IMR-90 (cell line): ENCODE results near the gene CFDP1. TPM values are rescaled to one million over a fixed set of nuclear protein-coding genes. Genes with fewer than 3 reads are reported as not detected.
A peak's percentile ranks its signal among the peaks of the same experiment; 100 is the strongest.

Experiments used
- ATAC-seq: fragments of 200-7000 bp; cut with Tn5 transposase; 2 replicates; pipeline ENCODE4 v1.9.1; 2020; ENCODE audit warnings: low read depth, mild to moderate bottlenecking, moderate library complexity
- BruUV-seq: library from RNA; stranded (reverse); fragments of 400-500 nt; replicated peaks from 2 replicates; lab custom pipeline; 2021; lab: Mats Ljungman, UMichigan
- CTCF ChIA-PET: fragments of 300-600 bp; formaldehyde crosslinking; extraction: SDS; loops from one replicate; lab custom pipeline; 2021; ENCODE audit warnings: antibody characterized with exemption; lab: Yijun Ruan, JAX
- POLR2A ChIA-PET: fragments of 300-600 bp; sonication (Branson Sonifier 250); formaldehyde crosslinking; loops from one replicate; lab custom pipeline; 2022; ENCODE audit warnings: antibody characterized with exemption; ENCODE audit not compliant: unreplicated experiment; lab: Charles Lee
- DNase-seq: peaks from one replicate; pipeline ENCODE4 v3.0.0; 2013
- H2AFZ ChIP-seq: replicated peaks from 2 replicates; pipeline ENCODE3; 2013; ENCODE audit warnings: low read length, mild to moderate bottlenecking; ENCODE audit not compliant: poor library complexity
- H2AK5ac ChIP-seq: 2 replicates; pipeline ENCODE4 v1.6.1; 2013; ENCODE audit warnings: low read depth, low read length, inconsistent platforms
- H2AK9ac ChIP-seq: replicated peaks from 2 replicates; pipeline ENCODE3; 2013; ENCODE audit warnings: mild to moderate bottlenecking, low read depth, low read length, moderate library complexity; ENCODE audit not compliant: poor library complexity
- H2BK120ac ChIP-seq: 2 replicates; pipeline ENCODE4 v1.6.1; 2013; ENCODE audit warnings: low read depth, low read length, inconsistent platforms
- H2BK15ac ChIP-seq: 3 replicates; pipeline ENCODE4 v1.6.1; 2013; ENCODE audit warnings: low read depth, low read length, inconsistent platforms
- H2BK20ac ChIP-seq: 2 replicates; pipeline ENCODE4 v1.6.1; 2013; ENCODE audit warnings: low read depth, mild to moderate bottlenecking, inconsistent platforms, low read length, moderate library complexity
- H2BK5ac ChIP-seq: 2 replicates; pipeline ENCODE4 v1.6.1; 2013; ENCODE audit warnings: mild to moderate bottlenecking, low read depth, low read length, inconsistent platforms; ENCODE audit not compliant: poor library complexity, severe bottlenecking
- H3K14ac ChIP-seq: replicated peaks from 2 replicates; pipeline ENCODE4 v1.6.1; 2013; ENCODE audit warnings: low read depth, low read length, inconsistent platforms
- H3K18ac ChIP-seq: 2 replicates; pipeline ENCODE4 v1.6.1; 2013; ENCODE audit warnings: low read depth, low read length, control low read depth
- H3K23ac ChIP-seq: 2 replicates; pipeline ENCODE4 v1.6.1; 2013; ENCODE audit warnings: low read depth, low read length, inconsistent platforms
- H3K27ac ChIP-seq: 2 replicates; pipeline ENCODE4 v1.5.1; 2013; ENCODE audit warnings: mild to moderate bottlenecking, control low read depth, low read length; ENCODE audit not compliant: insufficient read depth
- H3K27me3 ChIP-seq: 2 replicates; pipeline ENCODE4 v1.6.1; 2013; ENCODE audit warnings: low read length; ENCODE audit not compliant: control insufficient read depth, insufficient read depth
- H3K36me3 ChIP-seq: 2 replicates; pipeline ENCODE4 v1.6.1; 2013; ENCODE audit warnings: low read length, mixed read lengths; ENCODE audit not compliant: control insufficient read depth, insufficient read depth
- H3K4ac ChIP-seq: 2 replicates; pipeline ENCODE4 v1.6.1; 2013; ENCODE audit warnings: low read depth, low read length, inconsistent platforms
- H3K4me1 ChIP-seq: 2 replicates; pipeline ENCODE4 v1.6.1; 2013; ENCODE audit warnings: low read length, mixed read lengths; ENCODE audit not compliant: control insufficient read depth, insufficient read depth
- H3K4me2 ChIP-seq: 2 replicates; pipeline ENCODE4 v1.6.1; 2013; ENCODE audit warnings: low read depth, mild to moderate bottlenecking, control low read depth, low read length, moderate library complexity
- H3K4me3 ChIP-seq: 2 replicates; pipeline ENCODE4 v1.5.1; 2013; ENCODE audit warnings: low read depth, mild to moderate bottlenecking, control low read depth, low read length, moderate library complexity; ENCODE audit not compliant: insufficient read depth
- H3K56ac ChIP-seq: 2 replicates; pipeline ENCODE4 v1.6.1; 2013; ENCODE audit warnings: low read length, inconsistent platforms; ENCODE audit not compliant: insufficient read depth; ENCODE audit errors: extremely low read depth
- H3K79me1 ChIP-seq, 2 experiments: 2 replicates each; pipeline ENCODE4 v1.6.1; 2013; ENCODE audit warnings: low read length in 2 of 2, inconsistent platforms in 1 of 2, low read depth in 1 of 2
- H3K9ac ChIP-seq: 2 replicates; pipeline ENCODE4 v1.6.1; 2013; ENCODE audit warnings: low read depth, low read length, control low read depth
- H3K9me1 ChIP-seq: 2 replicates; pipeline ENCODE4 v1.6.1; 2013; ENCODE audit warnings: low read length, inconsistent platforms; ENCODE audit not compliant: insufficient read depth
- H3K9me3 ChIP-seq: 2 replicates; pipeline ENCODE4 v1.6.1; 2013; ENCODE audit warnings: low read length; ENCODE audit not compliant: control insufficient read depth, insufficient read depth
- H4K20me1 ChIP-seq: 2 replicates; pipeline ENCODE4 v1.6.1; 2013; ENCODE audit warnings: low read length, inconsistent platforms; ENCODE audit not compliant: insufficient read depth
- H4K5ac ChIP-seq: 2 replicates; pipeline ENCODE4 v1.6.1; 2013; ENCODE audit warnings: mild to moderate bottlenecking, low read depth, low read length, control low read depth
- H4K8ac ChIP-seq, 2 experiments: 2 replicates each; pipeline ENCODE4 v1.6.1; 2013; ENCODE audit warnings: low read depth in 2 of 2, low read length in 2 of 2, control low read depth in 1 of 2, inconsistent platforms in 1 of 2
- H4K91ac ChIP-seq: 2 replicates; pipeline ENCODE4 v1.6.1; 2013; ENCODE audit warnings: low read depth, low read length, inconsistent platforms; ENCODE audit not compliant: insufficient read depth
- BHLHE40 ChIP-seq: fragments of 150-350 bp; IDR thresholded peaks from 2 replicates; pipeline ENCODE4 v1.6.1; 2016; ENCODE audit warnings: mild to moderate bottlenecking, low read depth, low read length
- CEBPB ChIP-seq: IDR thresholded peaks from 2 replicates; pipeline ENCODE4 v1.6.1; 2012; ENCODE audit warnings: low read depth, low read length, improper control_type of control experiment
- CHD1 ChIP-seq: IDR thresholded peaks from 2 replicates; pipeline ENCODE4 v1.6.1; 2012; ENCODE audit warnings: low read depth, low read length, improper control_type of control experiment
- FOS ChIP-seq: fragments of 150-350 bp; IDR thresholded peaks from 2 replicates; pipeline ENCODE4 v1.6.1; 2016; ENCODE audit warnings: low read depth, low read length
- MAFK ChIP-seq: IDR thresholded peaks from 2 replicates; pipeline ENCODE4 v1.6.1; 2012; ENCODE audit warnings: low read depth, low read length, improper control_type of control experiment
- MAZ ChIP-seq: IDR thresholded peaks from 2 replicates; pipeline ENCODE4 v1.6.1; 2012; ENCODE audit warnings: low read depth, mild to moderate bottlenecking, low read length, improper control_type of control experiment, moderate library complexity, borderline replicate concordance
- MXI1 ChIP-seq: IDR thresholded peaks from 2 replicates; pipeline ENCODE4 v1.6.1; 2012; ENCODE audit warnings: low read depth, mild to moderate bottlenecking, low read length, moderate library complexity, borderline replicate concordance
- NFE2L2 ChIP-seq: fragments of 150-350 bp; IDR thresholded peaks from 2 replicates; pipeline ENCODE4 v1.6.1; 2016; ENCODE audit warnings: low read depth, mild to moderate bottlenecking, low read length
- POLR2A ChIP-seq: IDR thresholded peaks from 2 replicates; pipeline ENCODE4 v1.6.1; 2012; ENCODE audit warnings: mild to moderate bottlenecking, low read depth, low read length
- RAD21 ChIP-seq: IDR thresholded peaks from 2 replicates; pipeline ENCODE4 v1.6.1; 2012; ENCODE audit warnings: low read length, improper control_type of control experiment
- RCOR1 ChIP-seq: IDR thresholded peaks from 2 replicates; pipeline ENCODE4 v1.6.1; 2012; ENCODE audit warnings: mild to moderate bottlenecking, low read length, improper control_type of control experiment; ENCODE audit not compliant: insufficient replicate concordance
- RFX5 ChIP-seq: IDR thresholded peaks from 2 replicates; pipeline ENCODE4 v1.8.0; 2012; ENCODE audit warnings: low read depth, mild to moderate bottlenecking, low read length, moderate library complexity
- SMC3 ChIP-seq: fragments of 150-350 bp; IDR thresholded peaks from 2 replicates; pipeline ENCODE4 v1.6.1; 2016; ENCODE audit warnings: low read depth, mild to moderate bottlenecking, antibody characterized with exemption, low read length, moderate library complexity
- dilution Hi-C: fragments of 300-500 bp; cut with HindIII; formaldehyde crosslinking; loops from one replicate; pipeline ENCODE4 v1.14.3; 2018; ENCODE audit warnings: low sequenced_read_pairs; ENCODE audit not compliant: unreplicated experiment
- in situ Hi-C: fragments of 300-500 bp; cut with MboI; formaldehyde crosslinking; loops from 3 replicates; pipeline ENCODE4 v1.14.3; 2019; ENCODE audit warnings: low sequenced_read_pairs, inconsistent platforms, mixed read lengths
- intact Hi-C: fragments of 100-400 bp; cut with micrococcal nuclease; formaldehyde crosslinking; loops from 2 replicates; pipeline ENCODE4 v1.10.0; 2022
- polyA plus RNA-seq, 3 experiments: library from polyadenylated mRNA; depleted of rRNA; stranded (reverse); fragments of >200 nt; gene quantifications; 2 replicates each; pipeline ENCODE4 v1.2.3, GENCODE V29; 2012; ENCODE audit warnings: low replicate concordance in 1 of 3
- total RNA-seq: library from RNA; depleted of rRNA; stranded (reverse); fragments of >200 nt; gene quantifications from 2 replicates; pipeline ENCODE4 v1.2.3, GENCODE V29; 2012
- TF ChIP-seq, protein P1 (sequence below): fragments of 150-350 bp; IDR thresholded peaks from 2 replicates; pipeline ENCODE4 v1.6.1; 2016; ENCODE audit warnings: low read depth, mild to moderate bottlenecking, low read length, moderate library complexity, borderline replicate concordance
- TF ChIP-seq, protein P2 (sequence below): fragments of 150-350 bp; IDR thresholded peaks from 2 replicates; pipeline ENCODE4 v1.6.1; 2017; ENCODE audit warnings: mild to moderate bottlenecking, antibody characterized with exemption, low read length, low read depth
- TF ChIP-seq, protein P3 (sequence below): conservative IDR thresholded peaks from 2 replicates; pipeline ENCODE4 v1.5.1; 2012; ENCODE audit warnings: mild to moderate bottlenecking, low read depth, low read length, improper control_type of control experiment

CFDP1 gene
- total and polyA plus RNA-seq, 2 of the 4 experiments (the other 2 are of a cell fraction) = 15.6 to 38.7 TPM

DNA sequence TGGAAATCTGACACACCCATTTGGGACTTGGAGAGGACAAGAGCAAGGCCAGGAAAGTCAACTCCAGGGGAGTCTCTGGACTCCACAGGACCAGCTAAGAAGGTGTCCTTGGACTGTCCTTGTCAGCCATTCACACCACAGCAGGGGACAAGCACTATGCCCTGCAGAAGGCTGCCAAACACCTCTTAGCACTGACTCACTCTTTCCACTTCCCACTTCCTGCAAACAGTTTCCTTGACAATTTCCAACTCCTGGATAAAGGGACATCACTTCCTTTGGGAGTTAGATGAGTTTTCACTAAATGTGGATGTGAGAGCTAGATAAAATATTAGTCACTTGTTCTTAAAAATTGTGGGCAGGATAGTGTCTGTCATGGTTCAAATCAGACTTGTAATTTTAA lies 144.1 kb downstream of the CFDP1 start:
- Histone ChIP-seq H3K14ac (no peak overlapping the region), H2BK20ac (no peak overlapping the region), H3K23ac (no peak overlapping the region), H4K20me1 (no peaks in the 10 kb centered on the region), H2BK15ac (no peak overlapping the region), H2BK120ac (no peak overlapping the region), H3K79me1 (no peaks in the 10 kb centered on the region; a peak in 1 of 4 replicates), H3K18ac (no peak overlapping the region), H4K8ac (no peak overlapping the region), H3K9me1 (peaks cover 13% of the 10 kb centered on the region), H4K5ac (no peak overlapping the region), H3K56ac (no peak overlapping the region), H2AFZ (no peak overlapping the region), H3K27ac (no peak overlapping the region), H3K4me1 (0 out of 2 replicates have a peak, but pooled peaks cover 1% of the 10 kb centered on the region), H3K4ac (no peak overlapping the region), H2AK5ac (no peak overlapping the region; the same call in 1 of the 2 replicates), H2BK5ac (no peak overlapping the region), H3K9ac (no peak overlapping the region), H3K9me3 (no peaks in the 10 kb centered on the region), H2AK9ac (no peak overlapping the region), H3K36me3 (peaks cover 14% of the 10 kb centered on the region), H3K27me3 (no peaks in the 10 kb centered on the region), H4K91ac (no peak overlapping the region), H3K4me2 (no peak overlapping the region), H3K4me3 (no peak overlapping the region)
- intact Hi-C loops (no loop called here), in situ Hi-C loops (no loop called here), dilution Hi-C loops (no loop called here)
- peak; percentile 39 for DNase-seq
- ATAC-seq = no peak
- CTCF ChIA-PET = no interaction called here
- TF ChIP-seq, protein P1, sequence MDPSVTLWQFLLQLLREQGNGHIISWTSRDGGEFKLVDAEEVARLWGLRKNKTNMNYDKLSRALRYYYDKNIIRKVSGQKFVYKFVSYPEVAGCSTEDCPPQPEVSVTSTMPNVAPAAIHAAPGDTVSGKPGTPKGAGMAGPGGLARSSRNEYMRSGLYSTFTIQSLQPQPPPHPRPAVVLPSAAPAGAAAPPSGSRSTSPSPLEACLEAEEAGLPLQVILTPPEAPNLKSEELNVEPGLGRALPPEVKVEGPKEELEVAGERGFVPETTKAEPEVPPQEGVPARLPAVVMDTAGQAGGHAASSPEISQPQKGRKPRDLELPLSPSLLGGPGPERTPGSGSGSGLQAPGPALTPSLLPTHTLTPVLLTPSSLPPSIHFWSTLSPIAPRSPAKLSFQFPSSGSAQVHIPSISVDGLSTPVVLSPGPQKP = no peak
- no peak for TF ChIP-seq RAD21
- TF ChIP-seq MAFK = no peak
- no peak for TF ChIP-seq BHLHE40
- TF ChIP-seq POLR2A = no peak
- TF ChIP-seq MXI1 = no peak
- TF ChIP-seq CHD1 = no peak
- TF ChIP-seq RCOR1 = no peak
- TF ChIP-seq, protein P2, sequence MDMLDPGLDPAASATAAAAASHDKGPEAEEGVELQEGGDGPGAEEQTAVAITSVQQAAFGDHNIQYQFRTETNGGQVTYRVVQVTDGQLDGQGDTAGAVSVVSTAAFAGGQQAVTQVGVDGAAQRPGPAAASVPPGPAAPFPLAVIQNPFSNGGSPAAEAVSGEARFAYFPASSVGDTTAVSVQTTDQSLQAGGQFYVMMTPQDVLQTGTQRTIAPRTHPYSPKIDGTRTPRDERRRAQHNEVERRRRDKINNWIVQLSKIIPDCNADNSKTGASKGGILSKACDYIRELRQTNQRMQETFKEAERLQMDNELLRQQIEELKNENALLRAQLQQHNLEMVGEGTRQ = no peak
- no peak for TF ChIP-seq NFE2L2
- TF ChIP-seq RFX5 = no peak
- TF ChIP-seq MAZ = no peak
- no peak for TF ChIP-seq CEBPB
- TF ChIP-seq, protein P3, sequence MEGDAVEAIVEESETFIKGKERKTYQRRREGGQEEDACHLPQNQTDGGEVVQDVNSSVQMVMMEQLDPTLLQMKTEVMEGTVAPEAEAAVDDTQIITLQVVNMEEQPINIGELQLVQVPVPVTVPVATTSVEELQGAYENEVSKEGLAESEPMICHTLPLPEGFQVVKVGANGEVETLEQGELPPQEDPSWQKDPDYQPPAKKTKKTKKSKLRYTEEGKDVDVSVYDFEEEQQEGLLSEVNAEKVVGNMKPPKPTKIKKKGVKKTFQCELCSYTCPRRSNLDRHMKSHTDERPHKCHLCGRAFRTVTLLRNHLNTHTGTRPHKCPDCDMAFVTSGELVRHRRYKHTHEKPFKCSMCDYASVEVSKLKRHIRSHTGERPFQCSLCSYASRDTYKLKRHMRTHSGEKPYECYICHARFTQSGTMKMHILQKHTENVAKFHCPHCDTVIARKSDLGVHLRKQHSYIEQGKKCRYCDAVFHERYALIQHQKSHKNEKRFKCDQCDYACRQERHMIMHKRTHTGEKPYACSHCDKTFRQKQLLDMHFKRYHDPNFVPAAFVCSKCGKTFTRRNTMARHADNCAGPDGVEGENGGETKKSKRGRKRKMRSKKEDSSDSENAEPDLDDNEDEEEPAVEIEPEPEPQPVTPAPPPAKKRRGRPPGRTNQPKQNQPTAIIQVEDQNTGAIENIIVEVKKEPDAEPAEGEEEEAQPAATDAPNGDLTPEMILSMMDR = no peak
- no peak for TF ChIP-seq SMC3
- no peak for TF ChIP-seq FOS
- BruUV-seq = no TSS peak
- POLR2A ChIA-PET = no interaction called here
